Panc1 (cell line): ENCODE measurements around the gene CAV1. TPM values are rescaled to one million over a fixed set of nuclear protein-coding genes. Genes with fewer than 3 reads are reported as not detected.
A peak's percentile ranks its signal among the peaks of the same experiment; 100 is the strongest.

Source experiments
- ATAC-seq: fragments of 200-7000 bp; cut with Tn5 transposase; 2 replicates; pipeline ENCODE4 v1.9.1; 2020; ENCODE audit warnings: mild to moderate bottlenecking, moderate library complexity
- BruUV-seq: library from RNA; stranded (reverse); fragments of 400-500 nt; replicated peaks from 2 replicates; lab custom pipeline; 2021; lab: Mats Ljungman, UMichigan
- CTCF ChIA-PET: fragments of 300-600 bp; sonication (Branson Sonifier 250); formaldehyde crosslinking; loops from one replicate; lab custom pipeline; 2022; ENCODE audit warnings: antibody characterized with exemption; lab: Charles Lee
- POLR2A ChIA-PET: fragments of 300-600 bp; sonication (Branson Sonifier 250); formaldehyde crosslinking; loops from one replicate; lab custom pipeline; 2022; ENCODE audit warnings: antibody characterized with exemption; lab: Charles Lee
- DNase-seq: peaks from one replicate; pipeline ENCODE4 v3.0.0-alpha.2; 2010; ENCODE audit warnings: low read depth, low spot score
- H3K27ac ChIP-seq: 2 replicates; pipeline ENCODE4 v1.5.1; 2011; ENCODE audit warnings: mild to moderate bottlenecking, low read length, inconsistent platforms
- H3K27me3 ChIP-seq: fragments of 200-500 bp; sonication (Bioruptor generic); 2 replicates; pipeline ENCODE4 v1.6.0; 2014; ENCODE audit warnings: low read length, inconsistent platforms; ENCODE audit not compliant: control insufficient read depth, insufficient read depth
- H3K36me3 ChIP-seq: fragments of 200-500 bp; sonication (Bioruptor generic); 2 replicates; pipeline ENCODE4 v1.5.1; 2014; ENCODE audit warnings: inconsistent platforms, mild to moderate bottlenecking, low read length, moderate library complexity; ENCODE audit not compliant: control insufficient read depth, insufficient read depth
- H3K4me1 ChIP-seq: 2 replicates; pipeline ENCODE4 v1.5.1; 2011; ENCODE audit warnings: inconsistent platforms, mild to moderate bottlenecking, low read length, moderate library complexity; ENCODE audit not compliant: control insufficient read depth, insufficient read depth
- H3K4me3 ChIP-seq, 2 experiments: 2 replicates each; pipeline ENCODE4 v1.5.1; 2011 to 2012; ENCODE audit warnings: low read depth in 2 of 2, low read length in 2 of 2, mild to moderate bottlenecking in 2 of 2, inconsistent platforms in 1 of 2, moderate library complexity in 1 of 2
- H3K9me3 ChIP-seq: fragments of 200-500 bp; sonication (Bioruptor generic); 2 replicates; pipeline ENCODE4 v1.5.1; 2014; ENCODE audit warnings: low read depth, mild to moderate bottlenecking, inconsistent platforms, low read length, moderate library complexity; ENCODE audit not compliant: control insufficient read depth, insufficient read depth
- POLR2AphosphoS5 ChIP-seq: IDR thresholded peaks from 2 replicates; pipeline ENCODE4 v1.6.1; 2012; ENCODE audit warnings: mild to moderate bottlenecking, low read depth, low read length, moderate library complexity
- SIN3A ChIP-seq: IDR thresholded peaks from 2 replicates; pipeline ENCODE4 v1.6.1; 2012; ENCODE audit warnings: low read depth, mild to moderate bottlenecking, low read length, moderate library complexity, borderline replicate concordance; ENCODE audit not compliant: insufficient read depth
- TCF7L2 ChIP-seq: IDR thresholded peaks from 2 replicates; pipeline ENCODE4 v1.6.1; 2011; ENCODE audit warnings: mild to moderate bottlenecking, low read depth, low read length, inconsistent platforms
- in situ Hi-C: cut with HindIII; loops from 2 replicates; pipeline ENCODE4 v1.10.0; 2016; ENCODE audit warnings: low sequenced_read_pairs, low pct_unique_long_range_greater_than_20kb
- intact Hi-C: fragments of 100-400 bp; cut with micrococcal nuclease; formaldehyde crosslinking; loops from one replicate; pipeline ENCODE4 v1.10.0; 2022; ENCODE audit not compliant: unreplicated experiment
- total RNA-seq: library from RNA; stranded (reverse); gene quantifications from one replicate; pipeline ENCODE4 v1.2.1, GENCODE V29; 2021; ENCODE audit not compliant: unreplicated experiment
- TF ChIP-seq, protein P1 (sequence below): fragments of 450-650 bp; IDR thresholded peaks from 2 replicates; pipeline ENCODE4 v1.5.1; 2017; ENCODE audit warnings: mild to moderate bottlenecking
- TF ChIP-seq, protein P2 (sequence below), 2 experiments: IDR thresholded peaks; 2 replicates each; pipeline ENCODE4 v1.6.1; 2011 to 2012; ENCODE audit warnings: low read depth in 2 of 2, control low read depth in 1 of 2, low read length in 1 of 2, mild to moderate bottlenecking in 1 of 2, moderate library complexity in 1 of 2; ENCODE audit not compliant: insufficient read depth in 1 of 2

CAV1 gene
- total RNA-seq, 1 experiment from 2014 or later = 496 TPM

DNA sequence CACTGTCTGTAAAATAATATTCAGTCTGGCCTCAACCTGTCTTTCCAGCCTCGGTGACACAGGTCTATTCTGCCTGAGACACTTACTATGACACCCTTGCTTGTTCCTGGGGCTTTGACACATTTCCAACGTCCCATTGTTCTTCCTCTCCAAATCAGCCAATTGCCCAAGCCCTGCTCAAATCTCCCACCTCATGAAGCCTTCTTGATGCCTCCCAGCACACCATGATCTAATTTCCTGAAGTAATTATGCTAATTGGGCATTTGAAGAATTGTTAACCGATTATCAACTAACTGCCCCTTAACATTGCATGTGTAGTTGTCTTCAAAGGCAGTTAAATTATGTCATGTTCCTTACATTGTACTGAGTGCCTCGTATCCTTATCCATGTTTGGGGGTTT is 33.1 kb downstream of the CAV1 start:
- peaks cover 53% of the 10 kb centered on the region for H3K4me1 ChIP-seq
- DNase-seq = no peak
- intact Hi-C loops = no loop called here
- no peak; the same call in 1 of the 2 replicates for TF ChIP-seq POLR2AphosphoS5
- TF ChIP-seq, protein P1, sequence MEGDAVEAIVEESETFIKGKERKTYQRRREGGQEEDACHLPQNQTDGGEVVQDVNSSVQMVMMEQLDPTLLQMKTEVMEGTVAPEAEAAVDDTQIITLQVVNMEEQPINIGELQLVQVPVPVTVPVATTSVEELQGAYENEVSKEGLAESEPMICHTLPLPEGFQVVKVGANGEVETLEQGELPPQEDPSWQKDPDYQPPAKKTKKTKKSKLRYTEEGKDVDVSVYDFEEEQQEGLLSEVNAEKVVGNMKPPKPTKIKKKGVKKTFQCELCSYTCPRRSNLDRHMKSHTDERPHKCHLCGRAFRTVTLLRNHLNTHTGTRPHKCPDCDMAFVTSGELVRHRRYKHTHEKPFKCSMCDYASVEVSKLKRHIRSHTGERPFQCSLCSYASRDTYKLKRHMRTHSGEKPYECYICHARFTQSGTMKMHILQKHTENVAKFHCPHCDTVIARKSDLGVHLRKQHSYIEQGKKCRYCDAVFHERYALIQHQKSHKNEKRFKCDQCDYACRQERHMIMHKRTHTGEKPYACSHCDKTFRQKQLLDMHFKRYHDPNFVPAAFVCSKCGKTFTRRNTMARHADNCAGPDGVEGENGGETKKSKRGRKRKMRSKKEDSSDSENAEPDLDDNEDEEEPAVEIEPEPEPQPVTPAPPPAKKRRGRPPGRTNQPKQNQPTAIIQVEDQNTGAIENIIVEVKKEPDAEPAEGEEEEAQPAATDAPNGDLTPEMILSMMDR = no peak
- TF ChIP-seq SIN3A = no peak
- no peak for TF ChIP-seq TCF7L2
- TF ChIP-seq, protein P2, sequence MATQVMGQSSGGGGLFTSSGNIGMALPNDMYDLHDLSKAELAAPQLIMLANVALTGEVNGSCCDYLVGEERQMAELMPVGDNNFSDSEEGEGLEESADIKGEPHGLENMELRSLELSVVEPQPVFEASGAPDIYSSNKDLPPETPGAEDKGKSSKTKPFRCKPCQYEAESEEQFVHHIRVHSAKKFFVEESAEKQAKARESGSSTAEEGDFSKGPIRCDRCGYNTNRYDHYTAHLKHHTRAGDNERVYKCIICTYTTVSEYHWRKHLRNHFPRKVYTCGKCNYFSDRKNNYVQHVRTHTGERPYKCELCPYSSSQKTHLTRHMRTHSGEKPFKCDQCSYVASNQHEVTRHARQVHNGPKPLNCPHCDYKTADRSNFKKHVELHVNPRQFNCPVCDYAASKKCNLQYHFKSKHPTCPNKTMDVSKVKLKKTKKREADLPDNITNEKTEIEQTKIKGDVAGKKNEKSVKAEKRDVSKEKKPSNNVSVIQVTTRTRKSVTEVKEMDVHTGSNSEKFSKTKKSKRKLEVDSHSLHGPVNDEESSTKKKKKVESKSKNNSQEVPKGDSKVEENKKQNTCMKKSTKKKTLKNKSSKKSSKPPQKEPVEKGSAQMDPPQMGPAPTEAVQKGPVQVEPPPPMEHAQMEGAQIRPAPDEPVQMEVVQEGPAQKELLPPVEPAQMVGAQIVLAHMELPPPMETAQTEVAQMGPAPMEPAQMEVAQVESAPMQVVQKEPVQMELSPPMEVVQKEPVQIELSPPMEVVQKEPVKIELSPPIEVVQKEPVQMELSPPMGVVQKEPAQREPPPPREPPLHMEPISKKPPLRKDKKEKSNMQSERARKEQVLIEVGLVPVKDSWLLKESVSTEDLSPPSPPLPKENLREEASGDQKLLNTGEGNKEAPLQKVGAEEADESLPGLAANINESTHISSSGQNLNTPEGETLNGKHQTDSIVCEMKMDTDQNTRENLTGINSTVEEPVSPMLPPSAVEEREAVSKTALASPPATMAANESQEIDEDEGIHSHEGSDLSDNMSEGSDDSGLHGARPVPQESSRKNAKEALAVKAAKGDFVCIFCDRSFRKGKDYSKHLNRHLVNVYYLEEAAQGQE (IDR thresholded peaks at IDR 0.05; ENCODE audit: insufficient read depth in 1 of 2, low read depth in 2 of 2, low read length in 1 of 2) = no peak
- ChIA-PET CTCF (interaction anchor here (0.6 kb wide), 1 partner anchor 223 kb away, joined by 5 read pairs; no protein-coding TSS in a partner anchor), POLR2A (no interaction called here)
- no peak; the same call in 1 of the 2 replicates for ATAC-seq
- H3K36me3 ChIP-seq = peaks cover 37% of the 10 kb centered on the region
- no peaks in the 10 kb centered on the region for H3K9me3 ChIP-seq
- no peak overlapping the region for H3K27ac ChIP-seq
- no peak overlapping the region for H3K4me3 ChIP-seq
- H3K27me3 ChIP-seq = no peaks in the 10 kb centered on the region
- in situ Hi-C loops = no loop called here
- BruUV-seq = no TSS peak

DNA sequence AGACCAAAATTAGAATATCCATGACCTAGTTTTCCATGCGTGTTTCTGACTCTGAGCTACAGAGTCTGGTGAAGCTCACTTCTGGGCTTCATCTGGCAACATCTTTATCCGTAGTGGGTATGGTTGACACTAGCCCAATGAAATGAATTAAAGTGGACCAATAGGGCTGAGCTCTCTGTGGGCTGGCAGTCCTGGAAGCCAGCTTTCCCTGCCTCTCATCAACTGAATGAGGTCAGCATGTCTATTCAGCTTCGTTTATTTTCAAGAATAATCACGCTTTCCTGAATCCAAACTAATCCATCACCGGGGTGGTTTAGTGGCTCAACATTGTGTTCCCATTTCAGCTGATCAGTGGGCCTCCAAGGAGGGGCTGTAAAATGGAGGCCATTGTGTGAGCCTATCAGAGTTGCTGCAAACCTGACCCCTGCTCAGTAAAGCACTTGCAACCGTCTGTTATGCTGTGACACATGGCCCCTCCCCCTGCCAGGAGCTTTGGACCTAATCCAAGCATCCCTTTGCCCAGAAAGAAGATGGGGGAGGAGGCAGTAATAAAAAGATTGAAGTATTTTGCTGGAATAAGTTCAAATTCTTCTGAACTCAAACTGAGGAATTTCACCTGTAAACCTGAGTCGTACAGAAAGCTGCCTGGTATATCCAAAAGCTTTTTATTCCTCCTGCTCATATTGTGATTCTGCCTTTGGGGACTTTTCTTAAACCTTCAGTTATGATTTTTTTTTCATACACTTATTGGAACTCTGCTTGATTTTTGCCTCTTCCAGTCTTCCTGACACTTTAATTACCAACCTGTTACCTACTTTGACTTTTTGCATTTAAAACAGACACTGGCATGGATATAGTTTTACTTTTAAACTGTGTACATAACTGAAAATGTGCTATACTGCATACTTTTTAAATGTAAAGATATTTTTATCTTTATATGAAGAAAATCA is 35.5 kb downstream of the CAV1 start:
- DNase-seq = no peak
- in situ Hi-C loops = no loop called here
- no TSS peak for BruUV-seq
- TF ChIP-seq TCF7L2 = no peak
- TF ChIP-seq, protein P1 = no peak
- TF ChIP-seq POLR2AphosphoS5 = no peak
- TF ChIP-seq SIN3A = no peak
- TF ChIP-seq, protein P2 (IDR thresholded peaks at IDR 0.05; ENCODE audit: insufficient read depth in 1 of 2, low read depth in 2 of 2, low read length in 1 of 2) = no peak
- ATAC-seq = no peak
- Histone ChIP-seq H3K4me1 (peaks cover 33% of the 10 kb centered on the region), H3K4me3 (no peak overlapping the region), H3K27ac (peak overlapping the region; percentile 30; the same call in 1 of the 2 replicates), H3K27me3 (no peaks in the 10 kb centered on the region), H3K9me3 (no peaks in the 10 kb centered on the region), H3K36me3 (peaks cover 26% of the 10 kb centered on the region)
- ChIA-PET POLR2A (interaction anchor here (0.7 kb wide), 1 partner anchor 532 kb away, joined by 3 read pairs; no protein-coding TSS in a partner anchor), CTCF (no interaction called here)
- intact Hi-C loops = no loop called here
